GM20000 (cell line): ENCODE data around the gene KIF16B.

Experiments used
- DNase-seq: peaks from one replicate; pipeline ENCODE4 v3.0.0; 2012; ENCODE audit warnings: low spot score
- CTCF ChIP-seq: IDR thresholded peaks from 2 replicates; pipeline ENCODE4 v1.5.1; 2012; ENCODE audit warnings: mild to moderate bottlenecking, control low read depth; ENCODE audit errors: extremely low read depth, missing control alignments

KIF16B gene

GRCh38 chr20:16432466-16433292 is 140.6 kb downstream of the KIF16B start:
- no peak for DNase-seq
- no peak for TF ChIP-seq CTCF

GRCh38 chr20:16428112-16428511 is 145.1 kb downstream of the KIF16B start:
- no peak for DNase-seq
- TF ChIP-seq CTCF, result no peak

GRCh38 chr20:16427571-16427970 is 145.7 kb downstream of the KIF16B start:
- DNase-seq, result no peak
- no peak for TF ChIP-seq CTCF

- DNase-seq, result no peak
- TF ChIP-seq CTCF, result no peak
Measured at GRCh38 chr20:16424780-16425179, 148.5 kb downstream of the KIF16B start.

- TF ChIP-seq CTCF, result no peak
- DNase-seq, result no peak
Measured at GRCh38 chr20:16423311-16424212, 149.7 kb downstream of the KIF16B start.

- DNase-seq, result no peak
Measured at GRCh38 chr20:16419138-16419715, 154.0 kb downstream of the KIF16B start.

More at GRCh38 chr20:16419138-16419715, 154.0 kb downstream of the KIF16B start:
- no peak for TF ChIP-seq CTCF
